GM21723 (cell line): Measurements from ENCODE around the gene SSX2IP.
"Not testable (repeated sequence)": the region's sequence is repeated elsewhere in the genome, so short reads cannot be mapped to it uniquely, and the experiment has no call there.

Source experiments
- ATAC-seq: cut with Tn5 transposase; IDR thresholded peaks from one replicate; pipeline ENCODE4 v1.9.1; 2021; ENCODE audit warnings: mild to moderate bottlenecking, moderate library complexity; ENCODE audit not compliant: unreplicated experiment

SSX2IP gene, protein sequence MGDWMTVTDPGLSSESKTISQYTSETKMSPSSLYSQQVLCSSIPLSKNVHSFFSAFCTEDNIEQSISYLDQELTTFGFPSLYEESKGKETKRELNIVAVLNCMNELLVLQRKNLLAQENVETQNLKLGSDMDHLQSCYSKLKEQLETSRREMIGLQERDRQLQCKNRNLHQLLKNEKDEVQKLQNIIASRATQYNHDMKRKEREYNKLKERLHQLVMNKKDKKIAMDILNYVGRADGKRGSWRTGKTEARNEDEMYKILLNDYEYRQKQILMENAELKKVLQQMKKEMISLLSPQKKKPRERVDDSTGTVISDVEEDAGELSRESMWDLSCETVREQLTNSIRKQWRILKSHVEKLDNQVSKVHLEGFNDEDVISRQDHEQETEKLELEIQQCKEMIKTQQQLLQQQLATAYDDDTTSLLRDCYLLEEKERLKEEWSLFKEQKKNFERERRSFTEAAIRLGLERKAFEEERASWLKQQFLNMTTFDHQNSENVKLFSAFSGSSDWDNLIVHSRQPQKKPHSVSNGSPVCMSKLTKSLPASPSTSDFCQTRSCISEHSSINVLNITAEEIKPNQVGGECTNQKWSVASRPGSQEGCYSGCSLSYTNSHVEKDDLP

GRCh38 chr1:84690397-84691121 lies at the start of gene SSX2IP:
Gene SSX2IP, minus strand, starts transcription at chr1:84690461. Its CDS starts 19,242 bp downstream, at chr1:84671219.
- peak; percentile 89 for ATAC-seq

DNA sequence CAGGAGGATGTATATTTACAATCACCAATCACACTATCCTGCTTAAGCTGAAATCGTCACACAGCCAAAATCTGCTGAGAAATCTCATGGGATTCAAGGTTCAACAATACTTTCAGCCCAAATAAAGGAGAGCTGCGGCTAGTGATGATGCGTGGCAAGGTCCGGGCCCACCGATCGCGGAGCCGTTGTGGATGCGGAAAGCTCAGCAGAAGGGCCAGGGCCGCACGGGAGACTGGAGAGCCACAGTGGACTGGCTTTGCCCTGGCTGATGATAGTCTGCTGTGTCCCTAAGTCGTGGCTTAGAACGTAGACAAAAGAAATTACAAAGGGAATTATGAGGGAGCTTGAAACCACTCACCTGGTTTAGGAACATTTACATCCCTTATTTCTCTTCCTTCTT lies 48.0 kb upstream of the SSX2IP start:
- no peak for ATAC-seq

DNA sequence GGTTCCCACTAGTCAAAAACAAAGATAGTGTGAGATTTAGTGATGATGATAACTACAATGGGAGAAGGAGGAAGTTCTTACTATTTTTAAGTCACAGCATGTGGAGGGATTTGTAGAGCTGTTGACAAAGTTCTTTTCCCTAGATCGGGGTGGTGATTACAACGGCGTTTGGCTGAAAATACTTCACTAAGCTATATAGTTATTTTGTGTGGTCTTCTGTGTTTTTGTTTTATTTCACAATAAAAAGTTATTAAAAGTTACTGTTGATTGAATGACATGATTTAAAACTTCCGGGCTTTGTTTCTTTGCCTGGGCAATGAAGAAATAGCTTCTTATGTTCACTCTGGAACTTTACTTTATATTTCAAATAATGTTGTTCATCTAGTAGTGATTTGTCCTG lies 47.3 kb upstream of the SSX2IP start:
- no peak for ATAC-seq

GRCh38 chr1:84736944-84737343 lies 46.7 kb upstream of the SSX2IP start:
- no peak for ATAC-seq

DNA sequence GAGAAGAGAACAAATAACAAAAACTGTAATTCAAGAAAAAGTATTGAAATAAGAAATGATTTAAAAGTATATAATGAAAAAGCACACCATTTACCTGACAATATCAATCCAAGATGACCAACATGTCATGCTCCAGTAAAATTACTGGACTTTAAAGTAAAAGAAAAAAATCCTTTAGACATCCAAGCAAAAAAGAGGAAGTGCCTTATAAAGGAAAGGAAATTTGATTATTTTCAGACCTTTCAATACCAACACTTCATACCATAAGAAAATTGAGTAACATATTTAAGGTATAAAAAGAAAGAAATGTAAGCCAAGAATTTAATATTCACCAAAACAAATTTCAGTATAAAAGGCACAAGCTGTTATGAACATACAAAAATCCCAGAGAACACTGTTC lies 46.2 kb upstream of the SSX2IP start:
- no peak for ATAC-seq

GRCh38 chr1:84735483-84735882 lies 45.2 kb upstream of the SSX2IP start:
- no peak for ATAC-seq

DNA sequence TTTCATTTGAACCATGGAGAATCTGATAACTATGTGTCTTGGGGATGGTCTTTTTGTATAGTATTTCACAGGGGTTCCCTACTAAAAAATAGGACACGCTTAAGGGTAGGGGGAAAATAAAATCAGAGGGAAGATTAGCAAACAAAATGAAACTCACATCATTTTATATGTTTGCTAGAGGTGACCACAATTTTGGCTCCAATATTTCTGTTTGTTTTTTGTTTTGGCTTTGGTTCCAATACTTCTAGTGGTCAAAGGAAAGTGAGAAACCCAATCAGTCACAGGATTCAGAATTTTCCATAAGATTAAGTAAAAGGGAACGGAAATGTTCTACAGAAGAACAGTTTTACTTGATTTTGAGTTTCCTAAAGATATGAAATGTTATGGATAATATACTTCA lies 42.3 kb upstream of the SSX2IP start:
- ATAC-seq, result no peak

- no peak for ATAC-seq
Observed at GRCh38 chr1:84731519-84731918, 41.3 kb upstream of the SSX2IP start.

DNA sequence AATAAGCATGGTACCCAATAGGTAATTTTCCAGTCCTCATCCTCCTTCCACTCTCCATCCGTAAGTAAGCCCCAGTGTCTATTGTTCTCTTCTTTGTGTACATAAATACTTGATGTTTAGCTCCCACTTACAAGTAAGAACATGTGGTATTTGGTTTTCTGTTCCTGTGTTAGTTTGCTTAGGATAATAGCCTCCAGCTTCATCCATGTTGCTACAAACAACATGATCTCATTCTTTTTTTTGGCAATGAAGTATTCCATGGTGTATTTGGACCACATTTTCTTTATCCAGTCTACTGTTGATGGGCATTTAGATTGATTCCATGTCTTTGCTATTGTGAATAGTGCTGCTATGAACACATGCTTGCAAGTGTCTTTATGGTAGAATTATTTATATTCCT lies 37.5 kb upstream of the SSX2IP start:
- ATAC-seq, result not testable (repeated sequence)

GRCh38 chr1:84726593-84727499 lies 36.6 kb upstream of the SSX2IP start:
- no peak for ATAC-seq

DNA sequence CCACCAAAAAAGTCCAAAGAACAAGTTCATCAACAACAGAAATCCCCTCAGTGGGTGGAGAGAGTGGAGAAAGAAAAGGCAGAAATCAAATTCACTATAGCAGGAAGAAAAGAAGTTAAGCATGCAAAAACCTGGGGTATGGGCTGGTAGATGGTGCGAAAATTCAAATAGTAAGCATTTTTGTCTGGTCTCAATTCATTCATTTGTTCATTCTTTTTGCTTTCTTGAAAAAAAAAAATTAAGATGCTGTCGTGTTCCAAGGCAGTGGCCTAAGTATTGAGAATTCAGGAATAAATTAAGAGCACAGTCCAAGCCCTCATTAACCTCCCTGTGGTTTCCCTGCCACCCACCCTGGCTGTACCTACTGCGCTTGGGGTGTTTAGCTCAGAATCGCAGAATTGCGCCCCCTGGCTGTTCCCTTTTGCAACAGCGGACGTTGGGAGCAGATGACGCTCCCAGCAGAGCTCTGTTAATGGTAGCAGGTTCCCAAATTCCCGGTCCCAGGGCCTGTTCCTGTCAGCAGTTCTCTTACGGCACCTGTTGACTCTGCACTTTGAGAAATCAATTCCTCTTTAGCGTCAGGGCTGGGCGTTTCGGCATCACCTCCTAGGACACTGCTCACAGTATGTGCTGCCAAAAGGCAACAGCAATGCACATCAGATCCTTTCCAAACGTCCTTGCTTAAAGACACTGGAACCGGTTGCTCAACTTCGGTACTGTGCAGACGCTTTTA lies 34.0 kb upstream of the SSX2IP start:
- ATAC-seq, result peak; percentile 69

- no peak for ATAC-seq
Observed at GRCh38 chr1:84722794-84723193, 32.5 kb upstream of the SSX2IP start.

DNA sequence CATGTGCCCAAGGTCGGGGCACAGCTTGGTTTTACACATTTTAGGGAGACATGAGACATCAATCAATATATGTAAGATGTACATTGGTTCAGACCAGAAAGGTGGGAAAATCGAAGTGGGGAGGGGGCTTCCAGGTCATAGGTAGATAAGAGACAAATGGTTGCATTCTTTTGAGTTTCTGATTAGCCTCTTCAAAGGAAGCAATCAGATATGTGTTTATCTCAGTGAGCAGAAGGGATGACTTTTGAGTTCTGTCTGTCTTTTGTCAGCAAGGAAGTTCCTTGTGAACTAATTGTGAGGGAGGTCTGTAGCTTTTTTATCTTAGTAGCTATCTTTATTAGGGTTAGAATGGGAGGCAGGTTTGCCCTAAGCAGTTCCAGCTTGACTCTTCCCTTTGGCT lies 31.6 kb upstream of the SSX2IP start:
- ATAC-seq, result not testable (repeated sequence)

- no peak for ATAC-seq
Observed at GRCh38 chr1:84721152-84721551, 30.9 kb upstream of the SSX2IP start.

- ATAC-seq, result no peak
Observed at GRCh38 chr1:84720221-84720780, 30.0 kb upstream of the SSX2IP start.

- no peak for ATAC-seq
Observed at GRCh38 chr1:84719543-84720217, 29.4 kb upstream of the SSX2IP start.

- no peak for ATAC-seq
Observed at GRCh38 chr1:84715342-84716019, 25.2 kb upstream of the SSX2IP start.

GRCh38 chr1:84712276-84712874 lies 22.1 kb upstream of the SSX2IP start:
- ATAC-seq, result no peak
